ENCODE data around the gene SATB2. TPM values are rescaled to one million over a fixed set of nuclear protein-coding genes. Genes with fewer than 3 reads are reported as not detected.
A peak's percentile ranks its signal among the peaks of the same experiment; 100 is the strongest.

Gene SATB2
- total and polyA plus RNA-seq, 10 donors, result 0.39 to 3.0 (median 2.6) TPM

DNA sequence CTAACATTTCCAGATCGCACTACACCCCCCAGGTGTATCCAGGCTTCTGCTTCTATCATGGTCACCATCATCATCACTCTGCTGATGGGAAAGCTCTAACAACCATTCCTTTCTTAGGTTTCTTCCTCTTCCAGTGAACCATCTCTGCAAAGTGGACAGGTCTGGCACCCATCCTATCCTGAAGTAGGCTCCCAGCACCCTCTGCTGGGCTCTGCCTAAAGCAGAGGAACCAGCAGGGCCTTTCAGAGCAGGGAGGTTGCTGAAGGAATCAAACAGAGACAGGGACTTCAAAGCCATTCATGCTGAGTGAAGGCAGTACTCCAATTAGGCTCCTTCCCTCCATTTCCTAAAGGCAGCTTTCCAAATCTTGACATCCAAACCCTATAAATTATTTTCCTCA, 27.2 kb upstream of the SATB2 start:
- Histone ChIP-seq H3K4me1 (no peaks in the 10 kb centered on the region), H3K27me3 (replicated peaks in 1 of 7) (peaks cover 0 to 36% (median 0%) of the 10 kb centered on the region in 7 donors), H3K4me3 (no peak overlapping the region), H3K27ac (no peak overlapping the region), H3K36me3 (no peaks in the 10 kb centered on the region), H3K9me3 (no peaks in the 10 kb centered on the region)
- intact Hi-C loops (cut with DNase I; ENCODE audit: low total_unique reads), result loop anchor here (10.0 kb wide), 1 partner anchor 1180 kb away; no protein-coding TSS in a partner anchor
- TF ChIP-seq POLR2A (IDR thresholded peaks at IDR 0.05) (no peak), POLR2AphosphoS5 (IDR thresholded peaks at IDR 0.05) (no peak)
- TF ChIP-seq, protein P1, sequence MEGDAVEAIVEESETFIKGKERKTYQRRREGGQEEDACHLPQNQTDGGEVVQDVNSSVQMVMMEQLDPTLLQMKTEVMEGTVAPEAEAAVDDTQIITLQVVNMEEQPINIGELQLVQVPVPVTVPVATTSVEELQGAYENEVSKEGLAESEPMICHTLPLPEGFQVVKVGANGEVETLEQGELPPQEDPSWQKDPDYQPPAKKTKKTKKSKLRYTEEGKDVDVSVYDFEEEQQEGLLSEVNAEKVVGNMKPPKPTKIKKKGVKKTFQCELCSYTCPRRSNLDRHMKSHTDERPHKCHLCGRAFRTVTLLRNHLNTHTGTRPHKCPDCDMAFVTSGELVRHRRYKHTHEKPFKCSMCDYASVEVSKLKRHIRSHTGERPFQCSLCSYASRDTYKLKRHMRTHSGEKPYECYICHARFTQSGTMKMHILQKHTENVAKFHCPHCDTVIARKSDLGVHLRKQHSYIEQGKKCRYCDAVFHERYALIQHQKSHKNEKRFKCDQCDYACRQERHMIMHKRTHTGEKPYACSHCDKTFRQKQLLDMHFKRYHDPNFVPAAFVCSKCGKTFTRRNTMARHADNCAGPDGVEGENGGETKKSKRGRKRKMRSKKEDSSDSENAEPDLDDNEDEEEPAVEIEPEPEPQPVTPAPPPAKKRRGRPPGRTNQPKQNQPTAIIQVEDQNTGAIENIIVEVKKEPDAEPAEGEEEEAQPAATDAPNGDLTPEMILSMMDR (IDR thresholded peaks at IDR 0.05 in 8 of 11, conservative IDR thresholded peaks at IDR 0.05 in 3 of 11), result no peak
- DNase-seq, result no peak
- 79 to 97% (median 93%) methylated on average over 1 of the region's 1 CpG for WGBS, 5 donors

GRCh38 chr2:199480966-199481365, 23.2 kb upstream of the SATB2 start:
- Histone ChIP-seq H3K36me3 (no peaks in the 10 kb centered on the region), H3K4me1 (no peaks in the 10 kb centered on the region), H3K9me3 (no peaks in the 10 kb centered on the region), H3K4me3 (no peak overlapping the region), H3K27ac (no peak overlapping the region), H3K27me3 (replicated peaks in 1 of 7) (peaks cover 0 to 43% (median 0%) of the 10 kb centered on the region in 7 donors)
- 62 to 86% (median 63%) methylated on average over 2 of the region's 2 CpGs for WGBS, 5 donors
- intact Hi-C loops (cut with DNase I; ENCODE audit: low total_unique reads), result loop anchor here (10.0 kb wide), 1 partner anchor 1176 kb away; no protein-coding TSS in a partner anchor
- no peak for DNase-seq
- TF ChIP-seq POLR2A (IDR thresholded peaks at IDR 0.05), result no peak
- TF ChIP-seq POLR2AphosphoS5 (IDR thresholded peaks at IDR 0.05), result no peak
- TF ChIP-seq, protein P1 (IDR thresholded peaks at IDR 0.05 in 8 of 11, conservative IDR thresholded peaks at IDR 0.05 in 3 of 11), result no peak

- WGBS, 5 donors, result 57 to 76% (median 65%) methylated on average over 2 of the region's 2 CpGs
- Histone ChIP-seq H3K4me1 (no peaks in the 10 kb centered on the region), H3K27me3 (replicated peaks in 1 of 7) (peaks cover 0 to 71% (median 26%) of the 10 kb centered on the region in 7 donors), H3K9me3 (no peaks in the 10 kb centered on the region), H3K4me3 (no peak overlapping the region), H3K36me3 (no peaks in the 10 kb centered on the region), H3K27ac (no peak overlapping the region)
- TF ChIP-seq POLR2AphosphoS5 (IDR thresholded peaks at IDR 0.05) (no peak), POLR2A (IDR thresholded peaks at IDR 0.05) (no peak)
- TF ChIP-seq, protein P1 (IDR thresholded peaks at IDR 0.05 in 8 of 11, conservative IDR thresholded peaks at IDR 0.05 in 3 of 11), result no peak
- intact Hi-C loops (cut with DNase I; ENCODE audit: low total_unique reads), result no loop called here
- DNase-seq, result no peak
These were observed 19.6 kb upstream of the SATB2 start for GRCh38 chr2:199477277-199477834.

- Histone ChIP-seq H3K9me3 (no peaks in the 10 kb centered on the region), H3K36me3 (no peaks in the 10 kb centered on the region), H3K4me3 (peak overlapping the region in 1 of 8 donors; percentile 50), H3K27me3 (replicated peaks in 1 of 7) (peaks cover 21 to 100% (median 84%) of the 10 kb centered on the region in 7 donors), H3K4me1 (peaks cover 0 to 36% (median 35%) of the 10 kb centered on the region in 6 donors), H3K27ac (no peak overlapping the region)
- intact Hi-C loops (cut with DNase I; ENCODE audit: low total_unique reads), result no loop called here
- 5 to 10% (median 6%) methylated on average over 18 to 35 of the region's 35 CpGs for WGBS, 5 donors
- DNase-seq, result peak; percentile 83
- no peak for TF ChIP-seq POLR2A (IDR thresholded peaks at IDR 0.05)
- TF ChIP-seq, protein P1 (IDR thresholded peaks at IDR 0.05 in 8 of 11, conservative IDR thresholded peaks at IDR 0.05 in 3 of 11), result peak in 10 of 11 experiments; percentile 9 to 75 (median 52)
- peak in 1 of 3 donors; percentile 53 for TF ChIP-seq POLR2AphosphoS5 (IDR thresholded peaks at IDR 0.05)
These were observed 13.8 kb upstream of the SATB2 start for GRCh38 chr2:199471443-199472057.

Measured in spleen (tissue), 11 donors.